HepG2 (cell line): ENCODE measurements around the gene MOGAT3. TPM values are rescaled to one million over a fixed set of nuclear protein-coding genes. Genes with fewer than 3 reads are reported as not detected.

Source experiments
- ARID2 ChIP-seq: sonication (generic); formaldehyde crosslinking; IDR thresholded peaks from 2 replicates; pipeline ENCODE4 v1.8.1; 2022; ENCODE audit warnings: mild to moderate bottlenecking, missing genetic modification reagents, borderline replicate concordance
- ATF7 ChIP-seq, 2 experiments: fragments of 450-650 bp in 1 of 2; sonication (generic) in 1 of 2; formaldehyde crosslinking in 1 of 2; IDR thresholded peaks; 2 replicates each; pipeline versions ENCODE4 v1.4.0 to v1.6.1; 2016 to 2020; ENCODE audit warnings: antibody characterized with exemption in 1 of 2, mild to moderate bottlenecking in 1 of 2, missing genetic modification reagents in 1 of 2
- CHD2 ChIP-seq: IDR thresholded peaks from 2 replicates; pipeline ENCODE4 v1.6.1; 2011; ENCODE audit warnings: low read depth, low read length, improper control_type of control experiment
- GPN1 ChIP-seq: sonication (generic); formaldehyde crosslinking; IDR thresholded peaks from 2 replicates; pipeline ENCODE4 v1.5.1; 2020; ENCODE audit warnings: missing genetic modification reagents, borderline replicate concordance
- KMT2A ChIP-seq: sonication (generic); formaldehyde crosslinking; IDR thresholded peaks from 2 replicates; pipeline ENCODE4 v1.4.0; 2020; ENCODE audit warnings: missing genetic modification reagents
- MED8 ChIP-seq: sonication (generic); formaldehyde crosslinking; IDR thresholded peaks from 2 replicates; pipeline ENCODE4 v1.8.1; 2023; ENCODE audit warnings: mild to moderate bottlenecking, missing genetic modification reagents; ENCODE audit not compliant: insufficient replicate concordance
- NCOA5 ChIP-seq: sonication (generic); formaldehyde crosslinking; IDR thresholded peaks from 2 replicates; pipeline ENCODE4 v1.4.0; 2020; ENCODE audit warnings: missing genetic modification reagents
- NFATC3 ChIP-seq: sonication (generic); formaldehyde crosslinking; IDR thresholded peaks from 2 replicates; pipeline ENCODE4 v1.5.1; 2020; ENCODE audit warnings: mild to moderate bottlenecking, missing genetic modification reagents
- SP140L ChIP-seq: sonication (generic); formaldehyde crosslinking; IDR thresholded peaks from 2 replicates; pipeline ENCODE4 v1.4.0; 2020; ENCODE audit warnings: missing genetic modification reagents, borderline replicate concordance
- polyA plus RNA-seq, 8 experiments: library from polyadenylated mRNA; depleted of rRNA in 3 of 8; stranded (reverse) in 7 of 8; unstranded in 1 of 8; fragments of >200 nt; fragmentation: Illumina TruSeq in 4 of 8; extraction: Trizol in 4 of 8; gene quantifications; 2 replicates each; pipeline versions ENCODE4 v1.2.1 to v1.2.3, GENCODE V29; 2011 to 2016; ENCODE audit warnings: low read depth in 4 of 8, missing spikeins in 1 of 8, mixed read lengths in 1 of 8; ENCODE audit not compliant: insufficient read depth in 1 of 8
- total RNA-seq, 5 experiments: library from RNA; depleted of rRNA; stranded (reverse); fragments of >200 nt; fragmentation: Illumina TruSeq; extraction: Trizol; gene quantifications; 2 replicates each; pipeline ENCODE4 v1.2.3, GENCODE V29; 2016; ENCODE audit warnings: low read depth in 1 of 5
- TF ChIP-seq, protein P1 (sequence below): sonication (generic); formaldehyde crosslinking; IDR thresholded peaks from 2 replicates; pipeline ENCODE4 v1.8.0; 2023; ENCODE audit warnings: mild to moderate bottlenecking, missing genetic modification reagents
- TF ChIP-seq, protein P2 (sequence below): sonication (generic); formaldehyde crosslinking; IDR thresholded peaks from 2 replicates; pipeline ENCODE4 v1.5.0; 2020; ENCODE audit warnings: missing genetic modification reagents, mild to moderate bottlenecking, borderline replicate concordance
- TF ChIP-seq, protein P3 (sequence below): sonication (generic); formaldehyde crosslinking; IDR thresholded peaks from 2 replicates; pipeline ENCODE4 v1.4.0; 2020; ENCODE audit warnings: missing genetic modification reagents
- TF ChIP-seq, protein P4 (sequence below): sonication (generic); formaldehyde crosslinking; IDR thresholded peaks from 2 replicates; pipeline ENCODE4 v1.4.0; 2020; ENCODE audit warnings: missing genetic modification reagents, mild to moderate bottlenecking, borderline replicate concordance
- TF ChIP-seq, protein P5 (sequence below): sonication (generic); formaldehyde crosslinking; IDR thresholded peaks from 2 replicates; pipeline ENCODE4 v1.8.0; 2022; ENCODE audit warnings: mild to moderate bottlenecking, missing genetic modification reagents, borderline replicate concordance
- TF ChIP-seq, protein P6 (sequence below): sonication (generic); formaldehyde crosslinking; IDR thresholded peaks from 2 replicates; pipeline ENCODE4 v1.5.0; 2020; ENCODE audit warnings: mild to moderate bottlenecking, low read depth, missing genetic modification reagents, borderline replicate concordance

The MOGAT3 gene
- total and polyA plus RNA-seq, 2 of the 13 experiments (the other 11 are each of a cell fraction or from before 2014, with no cell fraction given): 22.5 to 30.5 TPM

DNA sequence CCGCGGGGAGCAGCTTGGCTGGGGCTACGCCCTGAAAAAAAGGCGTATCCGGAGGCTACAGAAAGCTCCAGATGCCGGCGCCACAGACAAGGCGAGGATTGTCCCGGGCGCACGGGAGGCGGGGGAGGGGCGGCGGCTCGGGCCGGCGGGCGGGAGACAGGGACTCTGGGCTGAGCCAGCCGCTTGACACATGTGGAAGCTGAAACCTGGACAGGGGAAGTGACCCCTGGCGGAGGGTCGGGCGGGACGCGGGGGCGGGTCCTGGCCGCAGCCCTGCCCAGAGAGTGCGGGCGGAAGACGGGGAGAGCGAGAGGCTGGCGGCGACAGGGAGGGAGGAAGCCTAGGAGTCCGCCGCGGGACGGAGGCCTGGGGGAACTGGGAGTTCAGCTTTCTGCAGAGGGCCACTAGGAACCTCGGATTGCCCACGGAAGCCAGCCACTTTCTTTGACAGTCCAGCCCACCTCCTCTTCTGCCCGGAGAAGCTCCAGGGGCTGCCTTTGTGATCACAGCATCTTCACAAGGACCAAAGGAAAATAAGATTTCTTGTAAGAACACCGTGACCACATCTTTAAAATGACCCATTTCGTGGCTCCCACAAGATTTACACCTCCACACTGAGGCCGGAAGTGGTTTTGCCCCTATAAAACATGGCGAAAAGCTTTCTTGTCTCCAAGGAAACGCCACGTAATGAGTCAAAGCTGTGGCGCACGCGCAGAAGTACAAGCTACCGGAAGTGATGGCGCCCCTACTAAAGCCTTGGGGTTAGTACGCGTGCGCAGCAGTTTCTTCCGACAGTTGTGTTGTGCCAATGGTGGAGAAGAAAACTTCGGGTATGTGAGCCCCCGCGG lies 16.8 kb upstream of the MOGAT3 start, which contains the start of the genes PLOD3 and ZNHIT1 (continued):
- no peak for TF ChIP-seq ATF7 (IDR thresholded peaks at IDR 0.05)
- no peak for TF ChIP-seq ATF7 (CRISPR knock-in tag; IDR thresholded peaks at IDR 0.05)
- no peak for TF ChIP-seq MED8
- TF ChIP-seq NCOA5 (CRISPR knock-in tag): no peak
- TF ChIP-seq, protein P1, sequence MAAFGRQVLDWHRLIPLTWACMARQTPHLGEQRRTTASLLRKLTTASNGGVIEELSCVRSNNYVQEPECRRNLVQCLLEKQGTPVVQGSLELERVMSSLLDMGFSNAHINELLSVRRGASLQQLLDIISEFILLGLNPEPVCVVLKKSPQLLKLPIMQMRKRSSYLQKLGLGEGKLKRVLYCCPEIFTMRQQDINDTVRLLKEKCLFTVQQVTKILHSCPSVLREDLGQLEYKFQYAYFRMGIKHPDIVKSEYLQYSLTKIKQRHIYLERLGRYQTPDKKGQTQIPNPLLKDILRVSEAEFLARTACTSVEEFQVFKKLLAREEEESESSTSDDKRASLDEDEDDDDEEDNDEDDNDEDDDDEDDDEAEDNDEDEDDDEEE (CRISPR knock-in tag): no peak
- TF ChIP-seq, protein P2, sequence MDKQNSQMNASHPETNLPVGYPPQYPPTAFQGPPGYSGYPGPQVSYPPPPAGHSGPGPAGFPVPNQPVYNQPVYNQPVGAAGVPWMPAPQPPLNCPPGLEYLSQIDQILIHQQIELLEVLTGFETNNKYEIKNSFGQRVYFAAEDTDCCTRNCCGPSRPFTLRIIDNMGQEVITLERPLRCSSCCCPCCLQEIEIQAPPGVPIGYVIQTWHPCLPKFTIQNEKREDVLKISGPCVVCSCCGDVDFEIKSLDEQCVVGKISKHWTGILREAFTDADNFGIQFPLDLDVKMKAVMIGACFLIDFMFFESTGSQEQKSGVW (CRISPR knock-in tag): no peak
- TF ChIP-seq, protein P3, sequence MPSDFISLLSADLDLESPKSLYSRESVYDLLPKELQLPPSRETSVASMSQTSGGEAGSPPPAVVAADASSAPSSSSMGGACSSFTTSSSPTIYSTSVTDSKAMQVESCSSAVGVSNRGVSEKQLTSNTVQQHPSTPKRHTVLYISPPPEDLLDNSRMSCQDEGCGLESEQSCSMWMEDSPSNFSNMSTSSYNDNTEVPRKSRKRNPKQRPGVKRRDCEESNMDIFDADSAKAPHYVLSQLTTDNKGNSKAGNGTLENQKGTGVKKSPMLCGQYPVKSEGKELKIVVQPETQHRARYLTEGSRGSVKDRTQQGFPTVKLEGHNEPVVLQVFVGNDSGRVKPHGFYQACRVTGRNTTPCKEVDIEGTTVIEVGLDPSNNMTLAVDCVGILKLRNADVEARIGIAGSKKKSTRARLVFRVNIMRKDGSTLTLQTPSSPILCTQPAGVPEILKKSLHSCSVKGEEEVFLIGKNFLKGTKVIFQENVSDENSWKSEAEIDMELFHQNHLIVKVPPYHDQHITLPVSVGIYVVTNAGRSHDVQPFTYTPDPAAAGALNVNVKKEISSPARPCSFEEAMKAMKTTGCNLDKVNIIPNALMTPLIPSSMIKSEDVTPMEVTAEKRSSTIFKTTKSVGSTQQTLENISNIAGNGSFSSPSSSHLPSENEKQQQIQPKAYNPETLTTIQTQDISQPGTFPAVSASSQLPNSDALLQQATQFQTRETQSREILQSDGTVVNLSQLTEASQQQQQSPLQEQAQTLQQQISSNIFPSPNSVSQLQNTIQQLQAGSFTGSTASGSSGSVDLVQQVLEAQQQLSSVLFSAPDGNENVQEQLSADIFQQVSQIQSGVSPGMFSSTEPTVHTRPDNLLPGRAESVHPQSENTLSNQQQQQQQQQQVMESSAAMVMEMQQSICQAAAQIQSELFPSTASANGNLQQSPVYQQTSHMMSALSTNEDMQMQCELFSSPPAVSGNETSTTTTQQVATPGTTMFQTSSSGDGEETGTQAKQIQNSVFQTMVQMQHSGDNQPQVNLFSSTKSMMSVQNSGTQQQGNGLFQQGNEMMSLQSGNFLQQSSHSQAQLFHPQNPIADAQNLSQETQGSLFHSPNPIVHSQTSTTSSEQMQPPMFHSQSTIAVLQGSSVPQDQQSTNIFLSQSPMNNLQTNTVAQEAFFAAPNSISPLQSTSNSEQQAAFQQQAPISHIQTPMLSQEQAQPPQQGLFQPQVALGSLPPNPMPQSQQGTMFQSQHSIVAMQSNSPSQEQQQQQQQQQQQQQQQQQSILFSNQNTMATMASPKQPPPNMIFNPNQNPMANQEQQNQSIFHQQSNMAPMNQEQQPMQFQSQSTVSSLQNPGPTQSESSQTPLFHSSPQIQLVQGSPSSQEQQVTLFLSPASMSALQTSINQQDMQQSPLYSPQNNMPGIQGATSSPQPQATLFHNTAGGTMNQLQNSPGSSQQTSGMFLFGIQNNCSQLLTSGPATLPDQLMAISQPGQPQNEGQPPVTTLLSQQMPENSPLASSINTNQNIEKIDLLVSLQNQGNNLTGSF: no peak
- no peak for TF ChIP-seq SP140L (CRISPR knock-in tag)
- TF ChIP-seq, protein P4, sequence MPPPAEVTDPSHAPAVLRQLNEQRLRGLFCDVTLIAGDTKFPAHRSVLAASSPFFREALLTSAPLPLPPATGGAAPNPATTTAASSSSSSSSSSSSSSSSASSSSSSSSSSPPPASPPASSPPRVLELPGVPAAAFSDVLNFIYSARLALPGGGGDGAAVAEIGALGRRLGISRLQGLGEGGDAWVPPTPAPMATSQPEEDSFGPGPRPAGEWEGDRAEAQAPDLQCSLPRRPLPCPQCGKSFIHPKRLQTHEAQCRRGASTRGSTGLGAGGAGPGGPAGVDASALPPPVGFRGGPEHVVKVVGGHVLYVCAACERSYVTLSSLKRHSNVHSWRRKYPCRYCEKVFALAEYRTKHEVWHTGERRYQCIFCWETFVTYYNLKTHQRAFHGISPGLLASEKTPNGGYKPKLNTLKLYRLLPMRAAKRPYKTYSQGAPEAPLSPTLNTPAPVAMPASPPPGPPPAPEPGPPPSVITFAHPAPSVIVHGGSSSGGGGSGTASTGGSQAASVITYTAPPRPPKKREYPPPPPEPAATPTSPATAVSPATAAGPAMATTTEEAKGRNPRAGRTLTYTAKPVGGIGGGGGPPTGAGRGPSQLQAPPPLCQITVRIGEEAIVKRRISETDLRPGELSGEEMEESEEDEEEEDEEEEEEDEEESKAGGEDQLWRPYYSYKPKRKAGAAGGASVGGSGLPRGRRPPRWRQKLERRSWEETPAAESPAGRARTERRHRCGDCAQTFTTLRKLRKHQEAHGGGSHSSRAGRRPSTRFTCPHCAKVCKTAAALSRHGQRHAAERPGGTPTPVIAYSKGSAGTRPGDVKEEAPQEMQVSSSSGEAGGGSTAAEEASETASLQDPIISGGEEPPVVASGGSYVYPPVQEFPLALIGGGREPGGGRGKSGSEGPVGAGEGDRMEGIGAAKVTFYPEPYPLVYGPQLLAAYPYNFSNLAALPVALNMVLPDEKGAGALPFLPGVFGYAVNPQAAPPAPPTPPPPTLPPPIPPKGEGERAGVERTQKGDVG: no peak
- TF ChIP-seq, protein P5, sequence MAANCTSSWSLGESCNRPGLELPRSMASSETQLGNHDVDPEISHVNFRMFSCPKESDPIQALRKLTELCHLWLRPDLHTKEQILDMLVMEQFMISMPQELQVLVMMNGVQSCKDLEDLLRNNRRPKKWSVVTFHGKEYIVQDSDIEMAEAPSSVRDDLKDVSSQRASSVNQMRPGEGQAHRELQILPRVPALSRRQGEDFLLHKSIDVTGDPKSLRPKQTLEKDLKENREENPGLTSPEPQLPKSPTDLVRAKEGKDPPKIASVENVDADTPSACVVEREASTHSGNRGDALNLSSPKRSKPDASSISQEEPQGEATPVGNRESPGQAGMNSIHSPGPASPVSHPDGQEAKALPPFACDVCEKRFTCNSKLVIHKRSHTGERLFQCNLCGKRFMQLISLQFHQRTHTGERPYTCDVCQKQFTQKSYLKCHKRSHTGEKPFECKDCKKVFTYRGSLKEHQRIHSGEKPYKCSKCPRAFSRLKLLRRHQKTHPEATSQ (CRISPR knock-in tag): no peak
- no peak for TF ChIP-seq NFATC3 (CRISPR knock-in tag)
- no peak for TF ChIP-seq ARID2 (CRISPR knock-in tag)
- TF ChIP-seq, protein P6, sequence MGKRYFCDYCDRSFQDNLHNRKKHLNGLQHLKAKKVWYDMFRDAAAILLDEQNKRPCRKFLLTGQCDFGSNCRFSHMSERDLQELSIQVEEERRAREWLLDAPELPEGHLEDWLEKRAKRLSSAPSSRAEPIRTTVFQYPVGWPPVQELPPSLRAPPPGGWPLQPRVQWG (CRISPR knock-in tag): no peak
- TF ChIP-seq KMT2A (CRISPR knock-in tag): no peak
- TF ChIP-seq GPN1: no peak
- no peak for TF ChIP-seq CHD2
